SK-N-SH (cell line): ENCODE data around the gene MTA2.

Experiments
- CTCF ChIP-seq: fragments of 200-600 bp; sonication (generic); IDR thresholded peaks from 2 replicates; pipeline ENCODE4 v1.6.1; 2017; ENCODE audit warnings: antibody characterized with exemption, mild to moderate bottlenecking, moderate library complexity
- ELF1 ChIP-seq: IDR thresholded peaks from 2 replicates; pipeline ENCODE4 v1.4.0; 2012
- FOXM1 ChIP-seq: IDR thresholded peaks from 2 replicates; pipeline ENCODE4 v1.4.0; 2012; ENCODE audit warnings: low read depth, mild to moderate bottlenecking
- JUND ChIP-seq: IDR thresholded peaks from 2 replicates; pipeline ENCODE4 v1.4.0; 2012
- NFIC ChIP-seq: IDR thresholded peaks from 2 replicates; pipeline ENCODE4 v1.4.0; 2012; ENCODE audit warnings: borderline replicate concordance
- POLR2AphosphoS5 ChIP-seq: IDR thresholded peaks from 2 replicates; pipeline ENCODE4 v1.6.1; 2012; ENCODE audit warnings: low read depth, low read length
- RAD21 ChIP-seq: IDR thresholded peaks from 2 replicates; pipeline ENCODE4 v1.6.1; 2012; ENCODE audit warnings: mild to moderate bottlenecking, low read length
- TCF12 ChIP-seq: IDR thresholded peaks from 2 replicates; pipeline ENCODE4 v1.4.0; 2012
- TF ChIP-seq, protein P1 (sequence below): IDR thresholded peaks from 2 replicates; pipeline ENCODE4 v1.4.0; 2012; ENCODE audit warnings: low read depth
- TF ChIP-seq, protein P2 (sequence below): IDR thresholded peaks from 2 replicates; pipeline ENCODE4 v1.4.0; 2012; ENCODE audit warnings: low read depth, borderline replicate concordance
- TF ChIP-seq, protein P3 (sequence below): IDR thresholded peaks from 2 replicates; pipeline ENCODE4 v1.6.1; 2012; ENCODE audit warnings: mild to moderate bottlenecking, low read depth, low read length, moderate library complexity

- TF ChIP-seq CTCF (no peak), RAD21 (no peak), ELF1 (no peak), JUND (no peak), FOXM1 (no peak), TCF12 (no peak), POLR2AphosphoS5 (no peak), NFIC (no peak)
- TF ChIP-seq, protein P1, sequence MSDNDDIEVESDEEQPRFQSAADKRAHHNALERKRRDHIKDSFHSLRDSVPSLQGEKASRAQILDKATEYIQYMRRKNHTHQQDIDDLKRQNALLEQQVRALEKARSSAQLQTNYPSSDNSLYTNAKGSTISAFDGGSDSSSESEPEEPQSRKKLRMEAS: no peak
- TF ChIP-seq, protein P2, sequence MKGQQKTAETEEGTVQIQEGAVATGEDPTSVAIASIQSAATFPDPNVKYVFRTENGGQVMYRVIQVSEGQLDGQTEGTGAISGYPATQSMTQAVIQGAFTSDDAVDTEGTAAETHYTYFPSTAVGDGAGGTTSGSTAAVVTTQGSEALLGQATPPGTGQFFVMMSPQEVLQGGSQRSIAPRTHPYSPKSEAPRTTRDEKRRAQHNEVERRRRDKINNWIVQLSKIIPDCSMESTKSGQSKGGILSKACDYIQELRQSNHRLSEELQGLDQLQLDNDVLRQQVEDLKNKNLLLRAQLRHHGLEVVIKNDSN: no peak
- TF ChIP-seq, protein P3, sequence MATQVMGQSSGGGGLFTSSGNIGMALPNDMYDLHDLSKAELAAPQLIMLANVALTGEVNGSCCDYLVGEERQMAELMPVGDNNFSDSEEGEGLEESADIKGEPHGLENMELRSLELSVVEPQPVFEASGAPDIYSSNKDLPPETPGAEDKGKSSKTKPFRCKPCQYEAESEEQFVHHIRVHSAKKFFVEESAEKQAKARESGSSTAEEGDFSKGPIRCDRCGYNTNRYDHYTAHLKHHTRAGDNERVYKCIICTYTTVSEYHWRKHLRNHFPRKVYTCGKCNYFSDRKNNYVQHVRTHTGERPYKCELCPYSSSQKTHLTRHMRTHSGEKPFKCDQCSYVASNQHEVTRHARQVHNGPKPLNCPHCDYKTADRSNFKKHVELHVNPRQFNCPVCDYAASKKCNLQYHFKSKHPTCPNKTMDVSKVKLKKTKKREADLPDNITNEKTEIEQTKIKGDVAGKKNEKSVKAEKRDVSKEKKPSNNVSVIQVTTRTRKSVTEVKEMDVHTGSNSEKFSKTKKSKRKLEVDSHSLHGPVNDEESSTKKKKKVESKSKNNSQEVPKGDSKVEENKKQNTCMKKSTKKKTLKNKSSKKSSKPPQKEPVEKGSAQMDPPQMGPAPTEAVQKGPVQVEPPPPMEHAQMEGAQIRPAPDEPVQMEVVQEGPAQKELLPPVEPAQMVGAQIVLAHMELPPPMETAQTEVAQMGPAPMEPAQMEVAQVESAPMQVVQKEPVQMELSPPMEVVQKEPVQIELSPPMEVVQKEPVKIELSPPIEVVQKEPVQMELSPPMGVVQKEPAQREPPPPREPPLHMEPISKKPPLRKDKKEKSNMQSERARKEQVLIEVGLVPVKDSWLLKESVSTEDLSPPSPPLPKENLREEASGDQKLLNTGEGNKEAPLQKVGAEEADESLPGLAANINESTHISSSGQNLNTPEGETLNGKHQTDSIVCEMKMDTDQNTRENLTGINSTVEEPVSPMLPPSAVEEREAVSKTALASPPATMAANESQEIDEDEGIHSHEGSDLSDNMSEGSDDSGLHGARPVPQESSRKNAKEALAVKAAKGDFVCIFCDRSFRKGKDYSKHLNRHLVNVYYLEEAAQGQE: no peak
Observed at GRCh38 chr11:62552485-62553079, 49.1 kb downstream of the MTA2 start.
